Esophagus muscularis mucosa (tissue), 4 donors: ENCODE data around the gene CDC42BPA.

Experiments used
- CTCF ChIP-seq, 3 experiments: fragments of 200-600 bp in 2 of 3; fragments of 450-650 bp in 1 of 3; sonication (generic) in 2 of 3; IDR thresholded peaks; one replicate each; pipeline ENCODE4 v1.5.1; 2017 to 2019; ENCODE audit warnings: antibody characterized with exemption in 3 of 3, mild to moderate bottlenecking in 2 of 3, moderate library complexity in 1 of 3
- EP300 ChIP-seq: sonication (generic); formaldehyde crosslinking; IDR thresholded peaks from one replicate; pipeline ENCODE4 v1.6.1; 2017; ENCODE audit warnings: antibody characterized with exemption
- POLR2A ChIP-seq: fragments of 450-650 bp; IDR thresholded peaks from one replicate; pipeline ENCODE4 v1.6.1; 2017; ENCODE audit warnings: antibody characterized with exemption, moderate library complexity, mild to moderate bottlenecking, low read depth

GRCh38 chr1:227308367-227309336 is 9.6 kb downstream of the CDC42BPA start:
- TF ChIP-seq POLR2A (no peak), EP300 (no peak), CTCF (IDR thresholded peaks at IDR 0.05) (no peak)
